ENCODE measurements around the gene HLA-B.

- TF ChIP-seq CTCF (IDR thresholded peaks at IDR 0.05; ENCODE audit: insufficient read depth, low read length) (no peak), POLR2AphosphoS5 (IDR thresholded peaks at IDR 0.05; ENCODE audit: low read depth) (no peak), REST (IDR thresholded peaks at IDR 0.05; ENCODE audit: insufficient replicate concordance, low read depth) (no peak), GABPA (IDR thresholded peaks at IDR 0.05; ENCODE audit: low read depth) (no peak), SPI1 (IDR thresholded peaks at IDR 0.05; ENCODE audit: borderline replicate concordance, low read depth) (no peak)
Measured at GRCh38 chr6:31401403-31401802, 44.4 kb upstream of the HLA-B start.
